NCI-H460 (cell line): ENCODE measurements around the gene TAF12. TPM values are rescaled to one million over a fixed set of nuclear protein-coding genes. Genes with fewer than 3 reads are reported as not detected.

Source experiments
- small RNA-seq, 2 experiments: library from RNA; depleted of rRNA; stranded (forward); fragments of <200 nt; gene quantifications; one replicate each; pipeline ENCODE3, GENCODE V24; 2014
- total RNA-seq: library from RNA; depleted of rRNA; stranded (reverse); fragments of >200 nt; shearing (Covaris generic); gene quantifications from 2 replicates; pipeline ENCODE4 v1.2.3, GENCODE V29; 2014; rRNA removed

The TAF12 gene
- total RNA-seq, 1 experiment from 2014 or later = 33.0 TPM

Small RNAs within 50 kb of the gene (small RNA-seq; reads per million reads assigned to genes)
- gene RF00422 = 0 reads per million in 2 experiments
- 0 reads per million in 2 experiments for gene RNU11
- gene SNORA16A = 0 reads per million in 2 experiments
- 0 reads per million in 2 experiments for gene SNORA44
- gene SNORA61 = 0 reads per million in 2 experiments
- 1,206 to 13,636 reads per million in 2 experiments for gene SNORD99

Other genes with a start within 250 kb of the TAF12 start
- 34.2 and 38.9 TPM in 2 replicates for gene RCC1, start 137.0 kb downstream of the TAF12 start, total RNA-seq
- 11.5 and 15.4 TPM in 2 replicates for gene TRNAU1AP, start 90.0 kb downstream of the TAF12 start, total RNA-seq
- 0.46 and 1.4 TPM in 2 replicates for gene RAB42, start 50.8 kb downstream of the TAF12 start, total RNA-seq
- gene RNU11, start 5.5 kb upstream of the TAF12 start, total RNA-seq = not detected in 2 replicates
- 5.6 and 7.0 TPM in 2 replicates for gene GMEB1, start 25.7 kb upstream of the TAF12 start, total RNA-seq
- 39.3 and 47.1 TPM in 2 replicates for gene YTHDF2, start 93.9 kb upstream of the TAF12 start, total RNA-seq
- not detected in 2 replicates for gene OPRD1, start 169.1 kb upstream of the TAF12 start, total RNA-seq